Mucosa of descending colon (tissue), 3 donors: ENCODE measurements around the gene MEIKIN. TPM values are rescaled to one million over a fixed set of nuclear protein-coding genes. Genes with fewer than 3 reads are reported as not detected.

Experiments used
- ATAC-seq: fragments of 200-7000 bp; cut with Tn5 transposase; one replicate; pipeline ENCODE4 v1.9.1; 2020; ENCODE audit warnings: mild to moderate bottlenecking, moderate library complexity
- DNase-seq, 3 donors: peaks; one replicate each; pipeline ENCODE4 v3.0.0-alpha.2; 2020
- H3K36me3 ChIP-seq: fragments of 200-600 bp; one replicate; pipeline ENCODE4 v1.8.0; 2021; ENCODE audit warnings: low read depth, mild to moderate bottlenecking
- H3K4me1 ChIP-seq: fragments of 200-600 bp; one replicate; pipeline ENCODE4 v1.8.0; 2021; ENCODE audit warnings: low read depth, mild to moderate bottlenecking
- H3K4me3 ChIP-seq: fragments of 200-600 bp; one replicate; pipeline ENCODE4 v1.8.0; 2021; ENCODE audit warnings: mild to moderate bottlenecking
- H3K9me3 ChIP-seq: fragments of 200-600 bp; one replicate; pipeline ENCODE4 v1.8.0; 2021; ENCODE audit warnings: mild to moderate bottlenecking
- intact Hi-C, 2 donors: fragments of 100-400 bp; cut with DNase I in 1 of 2; cut with micrococcal nuclease in 1 of 2; formaldehyde crosslinking; loops; one replicate each; pipeline versions ENCODE4 v1.11.0 to v1.11.1; 2022; cut with DNase I, micrococcal nuclease
- total RNA-seq, 3 donors: library from RNA; stranded (reverse); fragmentation: NEBNext Ultra II Directional in 2 of 3; extraction: Animal tissue kit (Norgen Biotek cat#: 25700) in 2 of 3; gene quantifications; one replicate each; pipeline versions ENCODE4 v1.2.1 to v1.2.4, GENCODE V29; 2021 to 2023
- TF ChIP-seq, protein P1 (sequence below): fragments of 200-600 bp; IDR thresholded peaks from one replicate; pipeline ENCODE4 v1.8.0; 2022; ENCODE audit warnings: antibody characterized with exemption, mild to moderate bottlenecking
- donor health status: DM: no; HTN: no; CAD: no; lungs with moderate emphysema.
- donor health status: DM: no; HTN: no; CAD: no.
- donor health status: DM: no; HTN: yes; CAD: no.

The MEIKIN gene
- total RNA-seq, 3 donors from 2014 or later: not detected

DNA sequence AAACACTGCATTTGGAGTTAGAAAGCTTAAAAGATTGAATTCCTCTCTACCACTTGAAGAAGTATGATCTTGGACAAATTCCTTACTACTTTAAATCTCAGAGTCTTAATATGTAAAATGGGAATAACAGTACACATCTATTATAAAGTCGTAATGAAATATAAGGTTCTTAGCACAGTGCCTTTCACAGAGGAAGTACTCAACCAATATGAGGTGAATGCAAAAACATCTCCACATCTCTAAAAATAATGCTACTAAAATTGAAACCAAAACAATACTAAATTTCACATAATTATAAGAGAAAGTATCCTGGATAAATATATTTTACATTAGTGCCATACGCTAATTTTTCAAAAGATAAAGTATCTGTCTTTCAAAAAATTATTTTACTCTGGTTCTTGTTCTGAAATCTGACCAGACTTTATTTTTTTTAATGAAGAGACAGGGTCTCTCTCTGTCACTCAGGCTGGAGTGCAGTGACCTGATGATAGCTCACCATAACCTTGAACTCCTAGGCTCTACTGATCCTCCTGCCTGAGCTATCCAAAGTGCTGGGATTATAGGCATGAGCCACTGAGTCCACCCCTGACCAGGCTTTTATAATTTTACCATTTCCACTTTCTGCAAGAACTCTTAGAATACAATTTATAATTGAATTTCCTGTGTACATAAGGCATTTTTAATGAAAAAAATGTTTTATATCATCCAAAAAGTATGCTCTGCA lies 127.3 kb downstream of the MEIKIN start:
- no peaks in the 10 kb centered on the region for H3K36me3 ChIP-seq
- H3K4me1 ChIP-seq: no peaks in the 10 kb centered on the region
- H3K9me3 ChIP-seq: no peaks in the 10 kb centered on the region
- ATAC-seq (no peak), DNase-seq (no peak)
- no peak overlapping the region for H3K4me3 ChIP-seq
- TF ChIP-seq, protein P1, sequence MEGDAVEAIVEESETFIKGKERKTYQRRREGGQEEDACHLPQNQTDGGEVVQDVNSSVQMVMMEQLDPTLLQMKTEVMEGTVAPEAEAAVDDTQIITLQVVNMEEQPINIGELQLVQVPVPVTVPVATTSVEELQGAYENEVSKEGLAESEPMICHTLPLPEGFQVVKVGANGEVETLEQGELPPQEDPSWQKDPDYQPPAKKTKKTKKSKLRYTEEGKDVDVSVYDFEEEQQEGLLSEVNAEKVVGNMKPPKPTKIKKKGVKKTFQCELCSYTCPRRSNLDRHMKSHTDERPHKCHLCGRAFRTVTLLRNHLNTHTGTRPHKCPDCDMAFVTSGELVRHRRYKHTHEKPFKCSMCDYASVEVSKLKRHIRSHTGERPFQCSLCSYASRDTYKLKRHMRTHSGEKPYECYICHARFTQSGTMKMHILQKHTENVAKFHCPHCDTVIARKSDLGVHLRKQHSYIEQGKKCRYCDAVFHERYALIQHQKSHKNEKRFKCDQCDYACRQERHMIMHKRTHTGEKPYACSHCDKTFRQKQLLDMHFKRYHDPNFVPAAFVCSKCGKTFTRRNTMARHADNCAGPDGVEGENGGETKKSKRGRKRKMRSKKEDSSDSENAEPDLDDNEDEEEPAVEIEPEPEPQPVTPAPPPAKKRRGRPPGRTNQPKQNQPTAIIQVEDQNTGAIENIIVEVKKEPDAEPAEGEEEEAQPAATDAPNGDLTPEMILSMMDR: no peak
- intact Hi-C loops: no loop called here

DNA sequence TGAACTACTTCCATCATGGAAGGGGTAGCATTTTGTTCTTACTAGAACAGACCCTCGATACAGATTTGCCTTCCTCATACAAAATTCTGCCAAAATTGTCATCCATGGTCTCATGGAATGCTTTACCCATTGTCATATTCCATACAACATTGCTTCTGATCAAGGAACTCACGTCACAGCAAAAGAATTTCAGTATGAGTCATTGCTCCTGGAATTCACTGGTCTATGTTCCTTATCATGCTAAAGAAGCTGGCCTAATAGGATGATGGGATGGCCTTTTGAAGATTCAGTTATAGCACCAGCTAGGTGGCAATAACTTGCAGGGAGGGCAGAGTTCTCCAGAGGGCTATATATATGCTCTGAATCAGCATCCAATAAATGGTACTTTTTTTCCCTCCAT lies 130.5 kb downstream of the MEIKIN start:
- Histone ChIP-seq H3K36me3 (no peaks in the 10 kb centered on the region), H3K4me3 (no peak overlapping the region), H3K9me3 (no peaks in the 10 kb centered on the region), H3K4me1 (no peaks in the 10 kb centered on the region)
- ATAC-seq (peak; percentile 59), DNase-seq (no peak)
- intact Hi-C loops: no loop called here
- TF ChIP-seq, protein P1: no peak

DNA sequence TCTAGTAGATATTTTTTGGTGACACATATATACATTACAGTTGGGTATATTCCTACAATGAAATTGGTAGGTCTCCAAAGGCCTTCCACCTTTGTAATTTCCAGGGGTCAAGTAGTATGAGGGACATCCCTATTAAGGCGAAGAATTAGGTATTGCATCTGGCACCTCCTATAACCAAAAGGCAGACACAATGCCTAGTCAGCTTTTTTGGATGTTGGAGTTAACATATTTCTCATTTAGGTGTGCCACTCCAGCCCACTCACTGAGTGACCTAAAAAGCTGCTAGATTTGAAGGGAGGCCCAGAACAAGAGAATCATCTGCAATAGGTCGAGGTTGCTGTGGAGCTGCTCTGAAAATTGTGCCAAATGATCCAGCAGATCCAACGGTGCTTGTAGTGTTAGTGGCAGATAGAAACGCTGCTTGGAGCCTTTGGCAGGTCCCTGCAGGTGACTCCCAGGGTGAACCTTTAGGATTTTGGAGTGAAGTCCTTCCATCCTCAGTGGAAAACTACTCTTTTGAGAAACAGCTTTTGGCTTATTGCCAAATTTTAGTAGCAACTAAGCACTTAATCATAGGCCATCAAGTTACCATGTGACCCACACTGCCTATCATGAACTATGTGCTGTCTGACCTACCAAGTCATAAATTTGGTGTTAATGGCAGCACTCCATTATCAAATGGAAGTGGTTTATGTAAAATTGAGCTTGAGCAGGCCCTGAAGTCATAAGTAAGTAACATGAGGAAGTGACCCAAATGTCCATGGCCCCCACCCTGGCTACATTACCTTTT lies 132.9 kb downstream of the MEIKIN start:
- no peaks in the 10 kb centered on the region for H3K9me3 ChIP-seq
- TF ChIP-seq, protein P1: no peak
- no peaks in the 10 kb centered on the region for H3K4me1 ChIP-seq
- DNase-seq (no peak), ATAC-seq (no peak)
- no peak overlapping the region for H3K4me3 ChIP-seq
- intact Hi-C loops: no loop called here
- H3K36me3 ChIP-seq: no peaks in the 10 kb centered on the region

DNA sequence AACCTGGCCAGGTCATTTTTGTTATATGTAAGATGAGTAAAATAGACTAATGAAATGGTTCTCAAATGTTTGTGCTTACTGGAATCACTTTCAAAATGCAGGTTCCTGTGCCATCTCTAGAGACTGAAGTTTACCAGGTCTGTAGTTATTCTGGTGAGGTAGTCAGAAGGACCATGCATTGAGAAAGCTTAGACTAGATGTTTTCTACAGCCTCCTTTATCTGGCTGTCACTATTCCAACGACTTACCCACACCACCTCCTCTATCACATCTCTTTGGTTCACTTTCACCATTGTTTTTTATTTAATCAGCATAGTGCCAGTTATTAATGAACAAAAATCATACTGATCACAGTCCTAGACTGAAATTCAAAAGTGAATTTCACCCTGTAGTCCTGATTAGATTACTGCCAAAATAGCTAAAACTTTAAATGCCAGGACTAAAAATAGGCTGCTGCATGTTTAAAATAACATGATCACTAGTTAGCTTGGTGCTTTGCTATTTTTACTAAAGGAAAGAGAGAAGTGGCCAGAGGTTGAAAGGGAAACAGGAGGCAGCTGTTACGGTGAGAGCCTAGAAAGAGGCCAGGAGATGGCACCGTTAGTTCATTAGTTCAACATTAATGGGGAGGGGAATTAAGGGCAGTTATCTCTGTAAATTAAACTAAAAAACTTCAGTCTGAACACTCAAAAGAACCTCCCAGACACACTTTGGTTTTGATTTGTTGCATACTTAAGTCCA lies 134.8 kb downstream of the MEIKIN start:
- intact Hi-C loops: no loop called here
- no peak overlapping the region for H3K4me3 ChIP-seq
- TF ChIP-seq, protein P1: no peak
- H3K4me1 ChIP-seq: no peaks in the 10 kb centered on the region
- H3K36me3 ChIP-seq: no peaks in the 10 kb centered on the region
- DNase-seq (no peak), ATAC-seq (no peak)
- no peaks in the 10 kb centered on the region for H3K9me3 ChIP-seq

DNA sequence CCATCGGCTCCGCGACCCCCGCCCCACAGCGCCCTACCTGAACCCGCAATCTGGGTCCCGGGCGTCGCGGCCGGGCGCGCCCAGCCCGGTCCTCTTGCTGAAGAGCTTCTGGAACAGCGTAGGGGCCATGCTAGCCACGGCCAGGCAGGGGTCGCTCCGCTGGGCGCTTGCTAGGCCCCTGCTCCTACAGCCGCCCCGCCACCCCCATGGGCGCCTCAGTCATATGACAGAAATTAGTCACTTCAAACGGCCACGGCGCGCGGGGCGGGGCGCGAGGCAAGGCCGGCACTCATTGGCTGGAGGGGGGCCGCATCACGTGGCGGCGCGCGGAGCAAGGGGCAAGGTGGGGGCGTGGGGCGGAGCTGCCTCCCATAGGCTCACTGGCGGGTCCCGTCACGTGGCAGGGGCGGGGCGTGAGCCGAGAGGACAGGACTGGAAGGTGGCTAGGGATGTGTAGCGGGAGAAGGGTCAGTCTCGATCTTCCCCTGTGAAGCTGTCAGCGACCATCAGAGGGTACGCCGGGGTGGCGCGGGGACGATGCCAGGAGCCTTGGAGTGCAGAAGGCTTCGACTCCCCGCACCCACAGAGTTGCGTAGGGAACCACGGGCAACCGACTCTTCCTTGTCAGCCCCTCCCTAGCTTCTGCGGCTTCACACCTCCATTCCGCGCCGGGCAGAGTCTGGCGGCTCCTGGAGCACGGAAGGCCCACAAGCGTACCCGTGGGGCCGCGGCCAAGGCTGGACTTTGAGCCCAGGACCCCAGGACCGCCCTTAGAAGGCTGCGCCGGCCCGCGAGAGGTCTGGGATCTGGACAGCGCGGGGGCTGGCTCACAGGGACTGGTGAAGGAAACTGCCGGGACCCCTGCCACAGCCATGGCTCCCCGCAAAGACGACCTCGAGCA lies 148.4 kb downstream of the MEIKIN start, which contains the start of gene FNIP1:
Gene FNIP1 (minus strand): TSS at position 225 of the 901 bp plus-strand sequence. CDS start 96 bp downstream, at position 129.
- ATAC-seq (peak; percentile 97), DNase-seq (peak; percentile 100)
- Histone ChIP-seq H3K9me3 (no peaks in the 10 kb centered on the region), H3K36me3 (no peaks in the 10 kb centered on the region), H3K4me1 (peaks cover 3% of the 10 kb centered on the region), H3K4me3 (peak within 1 kb of the TSS; percentile 92)
- intact Hi-C loops: loop anchor here in 1 of 2 donors (5.0 kb wide), 1 partner anchor 160 kb away; the partner anchor contains the start of gene RAPGEF6
- TF ChIP-seq, protein P1: no peak
